Natural killer cell (primary cell): ENCODE data around the gene RNF150. TPM values are rescaled to one million over a fixed set of nuclear protein-coding genes. Genes with fewer than 3 reads are reported as not detected.

Experiments used
- ATAC-seq, 3 donors: fragments of 150-1000 bp in 2 of 3; fragments of 200-7000 bp in 1 of 3; cut with Tn5 transposase; 1 replicate in 1 of 3; 2 replicates in 2 of 3; pipeline ENCODE4 v1.10.0; 2021; ENCODE audit warnings: mild to moderate bottlenecking in 2 of 3, moderate library complexity in 2 of 3
- DNase-seq, 2 donors: peaks; one replicate each; pipeline versions ENCODE4 v3.0.0 to v3.0.0-alpha.2; 2013 to 2021; ENCODE audit warnings: mixed read lengths in 1 of 2
- H3K27ac ChIP-seq: one replicate; pipeline ENCODE4 v1.5.1; 2013; ENCODE audit warnings: mild to moderate bottlenecking, low read length
- H3K27me3 ChIP-seq: one replicate; pipeline ENCODE4 v1.6.1; 2013; ENCODE audit warnings: low read length; ENCODE audit not compliant: control insufficient read depth, insufficient read depth
- H3K36me3 ChIP-seq: one replicate; pipeline ENCODE4 v1.6.1; 2013; ENCODE audit warnings: low read length; ENCODE audit not compliant: control insufficient read depth, insufficient read depth
- H3K4me1 ChIP-seq: one replicate; pipeline ENCODE4 v1.6.1; 2013; ENCODE audit warnings: low read length; ENCODE audit not compliant: control insufficient read depth, insufficient read depth
- H3K4me3 ChIP-seq: one replicate; pipeline ENCODE4 v1.5.1; 2013; ENCODE audit warnings: low read length
- H3K9me3 ChIP-seq: one replicate; pipeline ENCODE4 v1.6.1; 2013; ENCODE audit warnings: low read length; ENCODE audit not compliant: control insufficient read depth, insufficient read depth
- H3K27ac Mint-ChIP-seq, 2 donors: one replicate each; pipeline ENCODE4 v1.8.0; 2022; ENCODE audit warnings: mild to moderate bottlenecking in 2 of 2, mixed read lengths in 2 of 2, moderate library complexity in 1 of 2
- H3K27me3 Mint-ChIP-seq, 2 donors: one replicate each; pipeline ENCODE4 v1.8.0; 2022; ENCODE audit warnings: low read depth in 2 of 2, mixed read lengths in 2 of 2
- H3K36me3 Mint-ChIP-seq: one replicate; pipeline ENCODE4 v1.8.0; 2022; ENCODE audit warnings: mixed read lengths
- H3K4me1 Mint-ChIP-seq, 2 donors: one replicate each; pipeline ENCODE4 v1.8.0; 2022; ENCODE audit warnings: mixed read lengths in 2 of 2
- H3K4me3 Mint-ChIP-seq: one replicate; pipeline ENCODE4 v1.8.0; 2022; ENCODE audit warnings: mild to moderate bottlenecking, moderate library complexity, mixed read lengths
- H3K9me3 Mint-ChIP-seq, 2 donors: one replicate each; pipeline ENCODE4 v1.8.0; 2022; ENCODE audit warnings: mixed read lengths in 2 of 2
- WGBS: methylation state at CpG from one replicate; pipeline ENCODE4 v1.1.7; 2013; ENCODE audit warnings: missing lambda C conversion rate; ENCODE audit not compliant: insufficient coverage; 5-methylcytosine and 5-hydroxymethylcytosine counted together
- intact Hi-C: fragments of 100-400 bp; cut with micrococcal nuclease; formaldehyde crosslinking; loops from one replicate; pipeline ENCODE4 v1.14.2; 2022
- total RNA-seq, 4 donors: library from RNA; stranded (reverse); fragments of 120-200 nt in 1 of 4; gene quantifications; one replicate each; pipeline versions ENCODE4 v1.2.3 to v1.2.4, GENCODE V29; 2013 to 2022
- TF ChIP-seq, protein P1 (sequence below): fragments of 200-600 bp; IDR thresholded peaks from one replicate; pipeline ENCODE4 v1.8.0; 2022; ENCODE audit warnings: antibody characterized with exemption

The RNF150 gene
- total RNA-seq, 3 donors from 2014 or later (not counting 1 experiment from before 2014, with no cell fraction given), result 0.09 TPM; not detected in 2

DNA sequence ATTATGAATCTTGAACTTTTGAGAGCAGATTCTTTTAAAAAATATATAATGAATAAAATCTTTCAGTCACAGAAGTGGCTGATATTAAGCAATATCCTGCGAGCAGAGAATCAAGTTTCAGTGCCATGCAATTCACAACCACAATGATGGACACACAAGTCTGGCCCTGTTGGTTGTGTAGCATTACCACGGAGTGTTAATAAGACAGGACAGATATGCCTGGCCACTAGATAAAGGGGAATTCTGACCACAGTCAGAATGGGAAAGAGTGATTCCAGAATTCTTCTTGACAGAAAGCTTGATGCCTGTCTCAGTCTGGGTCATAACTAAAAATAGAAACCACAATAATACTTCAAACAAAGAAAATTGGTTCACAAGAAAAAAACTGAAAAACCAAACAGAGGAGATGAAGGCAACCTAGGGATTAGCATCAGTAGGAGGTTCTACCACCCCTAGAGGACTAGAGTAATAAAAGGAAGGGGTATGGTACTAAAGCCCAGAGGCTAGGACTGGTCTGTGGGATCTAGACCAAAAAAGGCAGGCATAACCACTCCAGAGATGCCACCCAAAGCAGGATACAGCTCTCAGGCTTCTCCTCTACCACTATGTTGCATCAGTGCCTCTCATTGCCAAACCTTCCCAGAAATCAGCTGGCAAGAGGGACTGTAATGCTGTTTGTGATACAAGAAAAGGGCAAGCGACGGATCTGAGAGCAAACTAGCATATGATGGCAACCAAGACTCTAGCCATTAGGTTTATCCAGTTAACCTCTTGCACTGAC, 59.0 kb downstream of the RNF150 start:
- no peak for ATAC-seq
- Mint-ChIP-seq H3K4me1 (no peaks in the 10 kb centered on the region), H3K36me3 (no peaks in the 10 kb centered on the region), H3K27ac (no peak overlapping the region), H3K4me3 (no peak overlapping the region), H3K27me3 (no peaks in the 10 kb centered on the region), H3K9me3 (no peaks in the 10 kb centered on the region)
- H3K36me3 ChIP-seq, result no peaks in the 10 kb centered on the region
- H3K9me3 ChIP-seq, result no peaks in the 10 kb centered on the region
- WGBS, result 79% methylated on average over 4 of the region's 4 CpGs
- no peaks in the 10 kb centered on the region for H3K4me1 ChIP-seq
- intact Hi-C loops, result no loop called here
- TF ChIP-seq, protein P1, sequence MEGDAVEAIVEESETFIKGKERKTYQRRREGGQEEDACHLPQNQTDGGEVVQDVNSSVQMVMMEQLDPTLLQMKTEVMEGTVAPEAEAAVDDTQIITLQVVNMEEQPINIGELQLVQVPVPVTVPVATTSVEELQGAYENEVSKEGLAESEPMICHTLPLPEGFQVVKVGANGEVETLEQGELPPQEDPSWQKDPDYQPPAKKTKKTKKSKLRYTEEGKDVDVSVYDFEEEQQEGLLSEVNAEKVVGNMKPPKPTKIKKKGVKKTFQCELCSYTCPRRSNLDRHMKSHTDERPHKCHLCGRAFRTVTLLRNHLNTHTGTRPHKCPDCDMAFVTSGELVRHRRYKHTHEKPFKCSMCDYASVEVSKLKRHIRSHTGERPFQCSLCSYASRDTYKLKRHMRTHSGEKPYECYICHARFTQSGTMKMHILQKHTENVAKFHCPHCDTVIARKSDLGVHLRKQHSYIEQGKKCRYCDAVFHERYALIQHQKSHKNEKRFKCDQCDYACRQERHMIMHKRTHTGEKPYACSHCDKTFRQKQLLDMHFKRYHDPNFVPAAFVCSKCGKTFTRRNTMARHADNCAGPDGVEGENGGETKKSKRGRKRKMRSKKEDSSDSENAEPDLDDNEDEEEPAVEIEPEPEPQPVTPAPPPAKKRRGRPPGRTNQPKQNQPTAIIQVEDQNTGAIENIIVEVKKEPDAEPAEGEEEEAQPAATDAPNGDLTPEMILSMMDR, result no peak
- no peaks in the 10 kb centered on the region for H3K27me3 ChIP-seq
- no peak overlapping the region for H3K27ac ChIP-seq
- H3K4me3 ChIP-seq, result no peak overlapping the region
- DNase-seq, result no peak

DNA sequence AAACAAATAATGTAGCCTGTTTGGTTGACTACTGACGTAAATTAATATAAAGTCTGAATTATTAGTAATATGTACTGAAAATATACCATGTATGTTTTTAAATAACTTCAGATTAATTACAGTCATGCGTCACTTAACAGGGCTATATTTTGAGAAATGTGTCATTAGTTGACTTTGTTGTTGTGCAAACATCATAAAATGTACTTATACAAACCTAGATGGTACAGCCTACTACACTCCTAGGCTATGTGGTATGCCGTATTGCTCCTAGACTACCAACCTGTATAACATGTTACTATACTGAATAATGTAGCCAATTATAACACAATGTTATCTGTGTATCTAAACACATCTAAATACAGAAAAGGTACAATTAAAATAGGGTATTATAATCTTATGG, 66.6 kb downstream of the RNF150 start:
- Mint-ChIP-seq H3K27ac (no peak overlapping the region), H3K27me3 (no peaks in the 10 kb centered on the region), H3K36me3 (no peaks in the 10 kb centered on the region), H3K4me3 (no peak overlapping the region), H3K4me1 (no peaks in the 10 kb centered on the region), H3K9me3 (no peaks in the 10 kb centered on the region)
- Histone ChIP-seq H3K4me1 (no peaks in the 10 kb centered on the region), H3K27me3 (no peaks in the 10 kb centered on the region), H3K27ac (no peak overlapping the region), H3K4me3 (no peak overlapping the region), H3K9me3 (no peaks in the 10 kb centered on the region), H3K36me3 (no peaks in the 10 kb centered on the region)
- ATAC-seq, result no peak
- TF ChIP-seq, protein P1, result no peak
- no CpG with 5 or more reads among the region's 3 CpGs for WGBS
- DNase-seq, result no peak
- intact Hi-C loops, result no loop called here

DNA sequence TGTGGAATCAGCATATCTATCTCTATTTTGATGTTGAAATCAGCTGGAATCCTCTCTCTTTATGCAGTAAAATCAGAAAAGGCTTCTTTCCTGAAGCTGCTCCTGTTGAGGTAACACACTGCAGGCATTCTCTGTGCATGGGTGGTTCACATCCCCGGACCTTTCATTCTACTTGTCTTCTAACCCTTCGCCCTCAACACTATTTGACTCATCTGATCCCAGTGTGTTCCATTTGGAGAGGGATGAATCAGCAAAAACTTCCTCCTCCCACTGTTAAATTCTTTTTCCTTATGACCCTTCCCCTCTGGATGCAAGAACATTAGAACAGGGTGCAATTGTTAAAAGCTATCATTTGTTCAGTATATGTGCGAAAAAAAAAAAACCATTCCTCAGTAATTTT, 67.4 kb downstream of the RNF150 start:
- DNase-seq, result no peak
- Mint-ChIP-seq H3K4me3 (no peak overlapping the region), H3K4me1 (no peaks in the 10 kb centered on the region), H3K27ac (no peak overlapping the region), H3K9me3 (no peaks in the 10 kb centered on the region), H3K36me3 (no peaks in the 10 kb centered on the region), H3K27me3 (no peaks in the 10 kb centered on the region)
- Histone ChIP-seq H3K4me1 (no peaks in the 10 kb centered on the region), H3K27me3 (no peaks in the 10 kb centered on the region), H3K27ac (no peak overlapping the region), H3K36me3 (no peaks in the 10 kb centered on the region), H3K4me3 (no peak overlapping the region), H3K9me3 (no peaks in the 10 kb centered on the region)
- no peak for ATAC-seq
- intact Hi-C loops, result no loop called here
- 51% methylated on average over 2 of the region's 3 CpGs for WGBS
- TF ChIP-seq, protein P1, result no peak

DNA sequence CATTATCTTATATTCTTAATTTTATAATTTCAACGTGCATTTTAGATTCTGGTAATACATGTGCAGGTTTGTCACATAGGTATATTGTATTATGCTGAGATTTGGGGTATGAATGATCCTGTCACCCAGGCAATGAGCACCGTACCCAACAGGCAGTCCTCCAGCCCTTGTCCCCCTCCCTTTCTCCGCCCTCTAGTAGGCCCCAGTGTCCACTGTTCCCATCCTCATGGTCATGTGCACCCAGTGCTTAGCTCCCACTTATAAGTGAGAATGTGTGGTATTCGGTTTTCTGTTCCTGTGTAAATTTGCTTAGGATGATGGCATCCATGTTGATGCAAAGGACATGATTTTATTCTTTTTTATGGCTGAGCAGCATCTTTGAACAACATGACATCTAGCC, 70.6 kb downstream of the RNF150 start:
- intact Hi-C loops, result no loop called here
- H3K36me3 ChIP-seq, result no peaks in the 10 kb centered on the region
- no peaks in the 10 kb centered on the region for H3K9me3 Mint-ChIP-seq
- H3K9me3 ChIP-seq, result no peaks in the 10 kb centered on the region
- no peak overlapping the region for H3K4me3 Mint-ChIP-seq
- WGBS, result 81% methylated on average over 2 of the region's 4 CpGs
- H3K27me3 ChIP-seq, result no peaks in the 10 kb centered on the region
- no peaks in the 10 kb centered on the region for H3K27me3 Mint-ChIP-seq
- H3K27ac ChIP-seq, result no peak overlapping the region
- H3K4me1 ChIP-seq, result no peaks in the 10 kb centered on the region
- TF ChIP-seq, protein P1, result no peak
- H3K4me3 ChIP-seq, result no peak overlapping the region
- no peaks in the 10 kb centered on the region for H3K36me3 Mint-ChIP-seq
- no peaks in the 10 kb centered on the region for H3K4me1 Mint-ChIP-seq
- ATAC-seq (no peak), DNase-seq (no peak)
- H3K27ac Mint-ChIP-seq, result no peak overlapping the region
